Loucy (cell line): ENCODE measurements around the gene KIFC3.
"Not testable (repeated sequence)": the region's sequence is repeated elsewhere in the genome, so short reads cannot be mapped to it uniquely, and the experiment has no call there.

Source experiments
- H2AFZ ChIP-seq: fragments of 200-600 bp; sonication (generic); 2 replicates; pipeline ENCODE4 v1.6.0; 2016; ENCODE audit warnings: antibody characterized with exemption, mild to moderate bottlenecking, low read length, moderate library complexity
- H3F3A ChIP-seq: fragments of 200-600 bp; 2 replicates; pipeline ENCODE4 v1.6.0; 2016; ENCODE audit warnings: antibody characterized with exemption, low read depth, mild to moderate bottlenecking
- H3K27me3 ChIP-seq: fragments of 200-600 bp; sonication (generic); 2 replicates; pipeline ENCODE4 v1.6.1; 2014; ENCODE audit warnings: low read length, mild to moderate bottlenecking; ENCODE audit not compliant: insufficient read depth, poor library complexity, severe bottlenecking
- H3K36me3 ChIP-seq: fragments of 200-600 bp; sonication (generic); 2 replicates; pipeline ENCODE4 v1.6.1; 2016; ENCODE audit warnings: low read length; ENCODE audit not compliant: insufficient read depth
- H3K4me1 ChIP-seq: fragments of 200-600 bp; sonication (generic); 2 replicates; pipeline ENCODE4 v1.5.1; 2014; ENCODE audit warnings: low read length, mild to moderate bottlenecking; ENCODE audit not compliant: insufficient read depth, poor library complexity, severe bottlenecking
- H3K4me2 ChIP-seq: fragments of 200-600 bp; sonication (generic); 2 replicates; pipeline ENCODE4 v1.6.0; 2014; ENCODE audit warnings: antibody characterized with exemption, low read length, low read depth, mild to moderate bottlenecking; ENCODE audit not compliant: poor library complexity, severe bottlenecking
- H3K4me3 ChIP-seq: fragments of 200-600 bp; sonication (generic); 2 replicates; pipeline ENCODE4 v1.5.1; 2014; ENCODE audit warnings: low read length, mild to moderate bottlenecking, mixed read lengths; ENCODE audit not compliant: poor library complexity, severe bottlenecking
- H3K79me2 ChIP-seq: fragments of 200-600 bp; sonication (generic); 2 replicates; pipeline ENCODE4 v1.6.1; 2014; ENCODE audit warnings: low read length; ENCODE audit not compliant: insufficient read depth
- H3K9ac ChIP-seq: fragments of 200-600 bp; sonication (generic); 2 replicates; pipeline ENCODE4 v1.6.0; 2014; ENCODE audit warnings: mild to moderate bottlenecking, low read depth, low read length, moderate library complexity; ENCODE audit not compliant: poor library complexity, severe bottlenecking
- H3K9me2 ChIP-seq: fragments of 200-600 bp; sonication (generic); replicated peaks from 2 replicates; pipeline ENCODE4 v1.6.1; 2016; ENCODE audit warnings: low read depth, low read length, mixed read lengths
- H3K9me3 ChIP-seq: fragments of 200-600 bp; sonication (generic); 2 replicates; pipeline ENCODE4 v1.6.1; 2014; ENCODE audit warnings: mild to moderate bottlenecking, antibody characterized with exemption, low read length, low read depth; ENCODE audit not compliant: insufficient read depth
- H4K20me1 ChIP-seq: fragments of 200-600 bp; sonication (generic); 2 replicates; pipeline ENCODE4 v1.6.0; 2014; ENCODE audit warnings: antibody characterized with exemption, low read length, mild to moderate bottlenecking; ENCODE audit not compliant: insufficient read depth, poor library complexity, severe bottlenecking
- CTCF ChIP-seq: fragments of 200-600 bp; sonication (generic); conservative IDR thresholded peaks from 2 replicates; pipeline ENCODE4 v1.5.1; 2014; ENCODE audit warnings: mild to moderate bottlenecking, antibody characterized with exemption, low read length
- EZH2phosphoT487 ChIP-seq: fragments of 200-600 bp; IDR thresholded peaks from 2 replicates; pipeline ENCODE4 v1.6.1; 2018; ENCODE audit warnings: antibody characterized with exemption, mild to moderate bottlenecking, moderate library complexity, borderline replicate concordance

KIFC3 gene

GRCh38 chr16:57798267-57798810 lies 4.0 kb downstream of the KIFC3 start:
- no peak overlapping the region for H3K4me3 ChIP-seq
- no peak overlapping the region for H3K4me2 ChIP-seq

GRCh38 chr16:57797526-57798266 lies 4.6 kb downstream of the KIFC3 start:
- Histone ChIP-seq H3K27me3 (no peaks in the 10 kb centered on the region), H3K9ac (no peak overlapping the region), H3K4me2 (no peak overlapping the region), H2AFZ (no peak overlapping the region), H3F3A (no peaks in the 10 kb centered on the region), H3K9me2 (no peaks in the 10 kb centered on the region), H3K9me3 (no peaks in the 10 kb centered on the region), H4K20me1 (no peaks in the 10 kb centered on the region), H3K4me1 (peaks cover 30% of the 10 kb centered on the region), H3K4me3 (no peak overlapping the region), H3K36me3 (no peaks in the 10 kb centered on the region), H3K79me2 (no peaks in the 10 kb centered on the region)
- no peak for TF ChIP-seq CTCF
- no peak for TF ChIP-seq EZH2phosphoT487

More at GRCh38 chr16:57798267-57798810, 4.0 kb downstream of the KIFC3 start:
- no peak overlapping the region for H2AFZ ChIP-seq
- H3F3A ChIP-seq = no peaks in the 10 kb centered on the region
- no peaks in the 10 kb centered on the region for H3K36me3 ChIP-seq
- no peaks in the 10 kb centered on the region for H3K9me3 ChIP-seq
- TF ChIP-seq EZH2phosphoT487 (no peak), CTCF (no peak)
- H3K79me2 ChIP-seq = no peaks in the 10 kb centered on the region
- H3K27me3 ChIP-seq = no peaks in the 10 kb centered on the region
- no peaks in the 10 kb centered on the region for H4K20me1 ChIP-seq
- no peak overlapping the region for H3K9ac ChIP-seq
- H3K4me1 ChIP-seq = peaks cover 34% of the 10 kb centered on the region
- H3K9me2 ChIP-seq = no peaks in the 10 kb centered on the region

- no peaks in the 10 kb centered on the region for H4K20me1 ChIP-seq
- no peaks in the 10 kb centered on the region for H3K79me2 ChIP-seq
- H3K4me2 ChIP-seq = no peak overlapping the region
- no peaks in the 10 kb centered on the region for H3K9me3 ChIP-seq
- H3K4me1 ChIP-seq = peaks cover 28% of the 10 kb centered on the region
- H3K36me3 ChIP-seq = no peaks in the 10 kb centered on the region
- H3K27me3 ChIP-seq = no peaks in the 10 kb centered on the region
- no peak overlapping the region for H2AFZ ChIP-seq
- no peaks in the 10 kb centered on the region for H3F3A ChIP-seq
- H3K9ac ChIP-seq = no peak overlapping the region
- no peak overlapping the region for H3K4me3 ChIP-seq
- TF ChIP-seq CTCF = no peak
- TF ChIP-seq EZH2phosphoT487 = no peak
- no peaks in the 10 kb centered on the region for H3K9me2 ChIP-seq
Measured at GRCh38 chr16:57797216-57797525, 5.1 kb downstream of the KIFC3 start.

- H3F3A ChIP-seq, H3K9ac ChIP-seq, H3K27me3 ChIP-seq, H3K79me2 ChIP-seq, H3K4me2 ChIP-seq, H3K36me3 ChIP-seq, H3K9me3 ChIP-seq, H4K20me1 ChIP-seq, H2AFZ ChIP-seq, H3K9me2 ChIP-seq, H3K4me3 ChIP-seq: not testable (repeated sequence)
- H3K4me1 ChIP-seq = peaks cover 34% of the 10 kb centered on the region
Measured at GRCh38 chr16:57796014-57796413, 6.3 kb downstream of the KIFC3 start.
